ENCODE data around the gene TSPAN11.

GRCh38 chr12:30955214-30955613 lies 28.7 kb downstream of the TSPAN11 start:
- TF ChIP-seq TOX (CRISPR knock-in tag; IDR thresholded peaks at IDR 0.05; ENCODE audit: borderline replicate concordance) (no peak), RARB (CRISPR knock-in tag; IDR thresholded peaks at IDR 0.05) (no peak), TCF4 (CRISPR knock-in tag; IDR thresholded peaks at IDR 0.05; ENCODE audit: borderline replicate concordance) (no peak)

Data from SK-N-SH treated with all-trans-retinoic acid at 6 μM for 48 hours (cell line).